HuH-7 (cell line): ENCODE measurements around the gene LAMA5.

ENCODE experiments used
- DNase-seq: peaks from one replicate; pipeline ENCODE4 v3.0.0; 2011; ENCODE audit warnings: low spot score

Gene LAMA5

DNA sequence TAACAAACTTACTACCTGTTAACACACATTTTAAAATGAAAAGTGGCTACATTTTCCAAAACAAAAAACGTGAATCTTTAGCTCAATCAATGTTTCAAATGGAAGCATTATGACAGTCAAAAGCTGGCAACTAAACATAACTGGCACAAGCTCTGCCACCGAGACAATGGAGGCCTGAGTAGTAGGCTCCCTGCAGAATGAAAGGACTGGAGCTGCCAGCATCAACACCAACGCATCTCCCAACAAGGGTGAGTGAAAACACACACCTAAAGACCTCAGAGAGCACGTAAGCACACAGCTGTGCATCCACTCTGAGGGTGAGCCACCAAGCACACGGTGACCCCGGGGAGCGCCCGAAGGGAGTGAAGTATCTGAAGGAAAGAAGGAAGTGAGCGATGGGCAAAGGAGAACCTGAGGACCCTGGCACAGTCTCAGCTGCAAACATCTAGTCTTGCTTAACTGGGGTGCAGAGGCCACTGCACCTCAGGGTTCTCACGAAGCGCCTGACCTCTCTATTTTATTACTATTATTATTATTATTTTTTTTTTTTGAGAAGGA, 65.9 kb downstream of the LAMA5 start:
- no peak for DNase-seq

GRCh38 chr20:62300319-62300718, 66.8 kb downstream of the LAMA5 start:
- DNase-seq, result no peak

- no peak for DNase-seq
Observed at GRCh38 chr20:62299666-62300236, 67.4 kb downstream of the LAMA5 start.

- DNase-seq, result no peak
Observed at GRCh38 chr20:62298577-62299249, 68.4 kb downstream of the LAMA5 start.

- DNase-seq, result no peak
Observed at GRCh38 chr20:62297449-62298227, 69.5 kb downstream of the LAMA5 start.

- DNase-seq, result no peak
Observed at GRCh38 chr20:62296724-62297448, 70.2 kb downstream of the LAMA5 start.

DNA sequence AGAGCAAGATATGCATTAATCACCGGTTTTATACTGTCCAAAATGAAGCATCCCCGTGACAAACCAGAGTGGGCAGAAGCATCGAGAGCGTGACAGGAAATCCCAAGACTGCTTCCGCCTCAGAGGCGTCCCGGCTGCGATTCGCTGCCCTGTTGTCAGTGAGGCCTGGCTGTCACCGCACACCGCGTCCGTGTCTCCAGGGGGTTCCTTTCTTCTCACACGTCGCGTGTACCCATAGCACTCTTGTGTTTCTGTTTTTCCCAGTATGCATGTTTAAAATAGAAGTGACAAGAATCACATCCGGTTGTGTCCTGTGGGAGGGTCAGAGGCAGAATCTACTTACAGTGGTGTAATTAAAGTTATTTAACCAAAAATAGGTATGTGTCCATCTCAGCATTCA, 72.6 kb downstream of the LAMA5 start:
- no peak for DNase-seq

DNA sequence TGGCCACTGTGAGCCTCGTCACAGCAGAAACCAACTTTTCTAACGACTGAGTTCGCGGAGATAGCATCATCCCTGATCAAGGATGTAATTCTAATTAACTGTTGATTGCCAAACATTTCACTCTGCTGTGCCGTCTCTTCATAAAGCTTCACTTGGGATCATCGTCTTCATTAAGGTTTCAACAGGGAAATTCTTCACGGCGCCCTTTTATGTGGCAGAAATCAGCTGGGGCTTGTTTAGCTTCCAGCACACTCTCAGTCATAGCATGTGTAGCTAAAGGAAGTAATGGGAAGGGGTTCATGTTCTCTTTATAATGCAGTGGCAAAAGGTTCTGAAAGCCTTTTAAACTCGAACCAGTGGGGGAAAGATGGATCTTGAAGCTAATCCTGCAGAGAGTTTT, 73.2 kb downstream of the LAMA5 start:
- no peak for DNase-seq

- DNase-seq, result no peak
Observed at GRCh38 chr20:62293111-62293784, 73.9 kb downstream of the LAMA5 start.

- no peak for DNase-seq
Observed at GRCh38 chr20:62292108-62292507, 75.0 kb downstream of the LAMA5 start.

- no peak for DNase-seq
Observed at GRCh38 chr20:62291251-62292066, 75.7 kb downstream of the LAMA5 start.

DNA sequence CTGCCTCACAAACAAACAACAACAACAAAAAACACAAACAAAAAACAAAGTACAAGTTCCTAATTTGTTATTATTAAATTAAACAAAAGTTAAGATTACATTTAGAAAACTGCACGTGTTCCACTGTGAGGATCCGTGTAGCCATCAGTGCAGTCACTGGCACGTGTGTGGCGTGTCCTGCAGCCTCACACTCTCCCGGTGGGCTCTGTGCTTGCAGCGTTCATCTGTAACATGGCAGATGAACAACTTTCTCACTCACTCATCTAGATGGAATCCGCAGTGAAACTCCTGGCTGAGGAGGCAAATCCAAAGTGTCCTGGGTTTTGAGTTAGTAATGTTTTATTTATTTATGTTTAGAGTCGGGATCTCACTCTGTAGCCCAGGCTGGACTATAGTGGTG, 77.2 kb downstream of the LAMA5 start:
- DNase-seq, result no peak

GRCh38 chr20:62289131-62289530, 78.0 kb downstream of the LAMA5 start:
- no peak for DNase-seq

GRCh38 chr20:62288535-62289105, 78.5 kb downstream of the LAMA5 start:
- DNase-seq, result no peak

DNA sequence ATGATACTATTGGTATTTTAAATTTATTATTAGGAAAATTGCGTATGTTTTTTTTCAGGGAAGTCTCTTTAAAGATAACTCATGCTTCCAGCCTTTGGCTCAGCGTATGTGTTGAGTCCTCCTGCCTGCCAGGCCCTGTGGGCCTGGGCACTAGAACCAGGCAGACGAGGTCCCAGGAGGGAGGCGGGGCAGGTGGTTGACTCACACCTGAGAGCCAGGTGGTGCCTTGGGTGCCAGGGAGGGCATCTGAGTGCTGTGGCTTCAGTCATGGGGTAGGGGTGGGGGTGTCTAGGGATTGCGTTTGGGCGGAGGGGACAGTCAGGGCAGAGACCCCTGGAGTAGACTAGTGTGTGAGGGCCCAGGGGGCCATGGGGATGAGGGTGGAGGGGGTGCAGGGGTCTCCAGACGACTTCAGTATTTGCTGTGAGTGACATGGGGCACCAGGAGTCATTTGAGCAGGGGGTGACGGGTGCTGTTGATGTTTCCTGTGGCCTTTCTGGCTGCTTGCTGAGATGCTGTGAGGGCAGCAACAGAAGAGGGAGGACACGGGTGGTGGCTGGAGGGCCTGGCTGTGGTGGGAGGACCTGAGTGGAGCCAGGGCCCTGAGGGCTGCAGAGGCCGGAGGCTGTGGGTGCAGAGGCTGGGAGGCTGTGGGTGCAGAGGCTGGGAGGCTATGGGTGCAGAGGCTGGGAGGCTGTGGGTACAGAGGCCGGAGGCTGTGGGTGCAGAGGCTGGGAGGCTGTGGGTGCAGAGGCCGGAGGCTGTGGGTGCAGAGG, 79.2 kb downstream of the LAMA5 start:
- no peak for DNase-seq

GRCh38 chr20:62287129-62287528, 80.0 kb downstream of the LAMA5 start:
- DNase-seq, result no peak

DNA sequence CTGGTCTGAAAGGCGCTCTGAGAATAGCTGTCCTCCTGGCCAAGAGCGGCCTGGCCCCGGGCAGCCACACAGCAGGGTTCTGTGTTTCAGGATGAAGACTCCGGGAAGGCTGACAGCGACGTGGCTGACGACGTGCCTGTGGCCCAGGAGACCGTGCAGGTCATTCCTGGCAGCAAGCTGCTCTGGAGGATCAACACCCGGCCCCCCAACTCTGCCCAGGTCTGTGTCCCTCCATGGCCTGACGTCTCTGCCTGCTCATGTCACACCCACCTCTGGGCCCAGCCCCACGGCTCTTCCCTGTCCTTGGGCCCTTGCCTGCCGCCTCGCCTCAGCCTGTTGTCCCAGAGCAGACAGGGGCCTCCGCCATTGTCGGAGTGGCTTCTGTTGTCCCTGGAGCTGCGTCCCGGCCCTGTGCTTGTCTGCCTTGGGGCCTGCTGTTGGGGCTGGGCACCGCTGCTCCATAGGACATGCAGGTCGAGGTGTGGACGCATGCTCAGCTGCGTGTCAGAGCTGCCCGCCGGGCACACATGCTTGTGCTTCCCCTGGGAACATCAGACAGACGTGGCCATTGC, 80.5 kb downstream of the LAMA5 start:
- DNase-seq, result no peak

DNA sequence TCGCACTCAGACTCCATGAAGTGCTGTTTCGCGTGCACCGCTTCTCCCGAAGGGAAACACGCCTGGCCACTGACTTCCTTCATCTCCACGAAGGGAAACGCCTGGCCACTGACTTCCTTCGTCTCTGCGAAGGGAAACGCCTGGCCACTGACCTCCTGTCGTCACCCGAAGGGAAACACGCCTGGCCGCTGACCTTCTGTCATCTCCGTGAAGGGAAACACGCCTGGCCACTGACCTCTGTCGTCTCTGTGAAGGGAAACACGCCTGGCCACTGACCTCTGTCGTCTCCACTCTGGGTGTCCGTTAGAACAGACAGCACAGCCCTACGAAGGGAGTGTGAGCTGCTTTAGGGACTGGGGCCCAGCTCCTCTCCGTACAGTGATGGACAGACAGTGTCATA, 81.4 kb downstream of the LAMA5 start:
- DNase-seq, result no peak

- no peak for DNase-seq
Observed at GRCh38 chr20:62285151-62285550, 82.0 kb downstream of the LAMA5 start.
